ENCODE results near the gene LRRC8E. TPM values are rescaled to one million over a fixed set of nuclear protein-coding genes. Genes with fewer than 3 reads are reported as not detected.

Gene LRRC8E
- total RNA-seq, 1 experiment from 2014 or later: 11.8 TPM

GRCh38 chr19:7883796-7884570 lies 4.3 kb upstream of the LRRC8E start:
- DNase-seq (ENCODE audit: low read depth): peak; percentile 58

DNA sequence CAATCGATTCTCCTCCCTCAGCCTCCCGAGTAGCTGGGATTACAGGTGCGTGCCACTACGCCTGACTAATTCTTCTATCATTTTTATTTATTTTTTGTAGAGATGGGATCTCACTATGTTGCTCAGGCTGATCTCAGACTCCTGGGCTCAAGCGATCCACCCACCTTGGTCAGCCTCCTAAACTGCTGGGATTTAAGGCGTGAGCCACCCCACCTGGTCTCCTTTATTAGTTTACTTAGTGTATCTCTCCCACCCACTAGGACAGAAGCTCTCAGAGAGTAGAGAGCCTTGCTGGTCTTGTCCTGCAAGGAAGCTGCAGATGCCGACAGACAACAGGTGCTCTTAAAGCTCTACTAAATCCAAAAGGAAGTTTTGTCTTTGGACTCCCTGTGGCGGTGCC lies 2.5 kb upstream of the LRRC8E start:
- no peak for DNase-seq (ENCODE audit: low read depth)

- no peak for DNase-seq (ENCODE audit: low read depth)
Observed at GRCh38 chr19:7887408-7888144, 734 bp upstream of the LRRC8E start.

- DNase-seq (ENCODE audit: low read depth): no peak
Observed at GRCh38 chr19:7888826-7889217, 512 bp downstream of the LRRC8E start.

DNA sequence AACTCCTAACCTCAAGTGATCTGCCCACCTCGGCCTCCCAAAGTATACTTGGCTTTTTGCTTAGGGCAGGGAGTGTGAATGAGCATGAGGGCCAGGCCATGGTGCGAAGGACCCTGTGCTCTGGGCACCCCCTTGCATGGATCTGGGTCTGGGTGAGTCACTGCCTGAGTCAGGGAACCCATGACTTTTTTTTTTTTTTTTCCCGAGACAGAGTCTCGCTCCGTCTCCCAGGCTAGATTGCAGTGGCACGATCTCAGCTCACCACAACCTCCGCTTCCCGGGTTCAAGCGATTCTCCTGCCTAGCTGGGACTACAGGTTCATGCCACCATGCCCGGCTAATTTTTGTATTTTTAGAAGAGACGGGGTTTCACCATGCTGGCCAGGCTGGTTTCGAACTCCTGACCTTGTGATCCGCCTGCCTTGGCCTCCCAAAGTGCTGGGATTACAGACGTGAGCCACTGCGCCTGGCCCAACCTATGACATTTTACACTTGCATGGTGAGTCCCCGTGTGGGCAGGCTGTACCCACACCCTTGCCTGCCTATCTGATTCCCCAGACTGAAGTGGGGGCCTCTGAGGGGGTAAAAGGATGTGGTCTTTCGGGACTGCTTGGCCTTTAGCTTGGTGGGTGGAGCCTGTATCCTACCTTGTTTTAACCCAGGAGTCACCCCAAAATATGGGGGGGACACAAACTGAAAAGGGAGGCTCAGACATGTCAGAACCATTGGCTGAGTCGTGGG lies 5.2 kb downstream of the LRRC8E start:
- peak; percentile 88 for DNase-seq (ENCODE audit: low read depth)

- DNase-seq (ENCODE audit: low read depth): no peak
Observed at GRCh38 chr19:7894612-7895309, 6.5 kb downstream of the LRRC8E start.

- DNase-seq (ENCODE audit: low read depth): no peak
Observed at GRCh38 chr19:7895565-7895964, 7.3 kb downstream of the LRRC8E start.

DNA sequence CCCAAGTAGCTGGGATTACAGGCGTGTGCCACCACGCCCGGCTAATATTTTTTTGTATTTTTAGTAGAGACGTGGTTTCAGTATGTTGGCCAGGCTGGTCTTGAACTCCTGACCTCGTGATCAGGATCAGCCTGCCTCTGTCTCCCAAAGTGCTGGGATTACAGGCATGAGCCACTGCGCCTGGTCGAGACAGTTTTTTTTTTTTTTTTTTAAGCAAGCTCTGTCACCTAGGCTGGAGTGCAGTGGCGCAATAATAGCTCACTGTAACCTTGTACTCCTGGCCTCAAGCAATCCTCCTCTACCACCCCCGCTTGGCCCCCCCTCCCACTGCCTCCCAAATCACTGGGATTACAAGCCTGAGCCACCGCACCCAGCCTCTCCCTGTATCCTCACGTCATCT lies 9.0 kb downstream of the LRRC8E start:
- no peak for DNase-seq (ENCODE audit: low read depth)

DNA sequence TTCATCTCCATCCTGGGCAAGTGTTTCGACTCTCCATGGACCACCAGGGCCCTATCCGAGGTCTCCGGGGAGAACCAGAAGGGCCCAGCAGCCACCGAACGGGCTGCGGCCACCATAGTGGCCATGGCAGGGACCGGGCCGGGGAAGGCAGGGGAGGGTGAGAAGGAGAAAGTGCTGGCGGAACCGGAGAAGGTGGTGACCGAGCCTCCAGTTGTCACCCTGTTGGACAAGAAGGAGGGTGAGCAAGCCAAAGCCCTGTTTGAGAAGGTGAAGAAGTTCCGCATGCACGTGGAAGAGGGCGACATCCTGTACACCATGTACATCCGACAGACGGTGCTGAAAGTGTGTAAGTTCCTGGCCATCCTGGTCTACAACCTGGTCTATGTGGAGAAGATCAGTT lies 10.7 kb downstream of the LRRC8E start:
- DNase-seq (ENCODE audit: low read depth): no peak

DNA sequence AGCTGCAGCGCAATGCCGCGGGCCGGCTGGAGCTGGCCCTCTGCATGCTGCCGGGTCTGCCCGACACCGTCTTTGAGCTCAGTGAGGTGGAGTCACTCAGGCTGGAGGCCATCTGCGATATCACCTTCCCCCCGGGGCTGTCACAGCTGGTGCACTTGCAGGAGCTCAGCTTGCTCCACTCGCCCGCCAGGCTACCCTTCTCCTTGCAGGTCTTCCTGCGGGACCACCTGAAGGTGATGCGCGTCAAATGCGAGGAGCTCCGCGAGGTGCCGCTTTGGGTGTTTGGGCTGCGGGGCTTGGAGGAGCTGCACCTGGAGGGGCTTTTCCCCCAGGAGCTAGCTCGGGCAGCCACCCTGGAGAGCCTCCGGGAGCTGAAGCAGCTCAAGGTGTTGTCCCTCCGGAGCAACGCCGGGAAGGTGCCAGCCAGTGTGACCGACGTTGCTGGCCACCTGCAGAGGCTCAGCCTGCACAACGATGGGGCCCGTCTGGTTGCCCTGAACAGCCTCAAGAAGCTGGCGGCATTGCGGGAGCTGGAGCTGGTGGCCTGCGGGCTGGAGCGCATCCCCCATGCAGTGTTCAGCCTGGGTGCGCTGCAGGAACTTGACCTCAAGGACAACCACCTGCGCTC lies 11.6 kb downstream of the LRRC8E start:
- no peak for DNase-seq (ENCODE audit: low read depth)

DNA sequence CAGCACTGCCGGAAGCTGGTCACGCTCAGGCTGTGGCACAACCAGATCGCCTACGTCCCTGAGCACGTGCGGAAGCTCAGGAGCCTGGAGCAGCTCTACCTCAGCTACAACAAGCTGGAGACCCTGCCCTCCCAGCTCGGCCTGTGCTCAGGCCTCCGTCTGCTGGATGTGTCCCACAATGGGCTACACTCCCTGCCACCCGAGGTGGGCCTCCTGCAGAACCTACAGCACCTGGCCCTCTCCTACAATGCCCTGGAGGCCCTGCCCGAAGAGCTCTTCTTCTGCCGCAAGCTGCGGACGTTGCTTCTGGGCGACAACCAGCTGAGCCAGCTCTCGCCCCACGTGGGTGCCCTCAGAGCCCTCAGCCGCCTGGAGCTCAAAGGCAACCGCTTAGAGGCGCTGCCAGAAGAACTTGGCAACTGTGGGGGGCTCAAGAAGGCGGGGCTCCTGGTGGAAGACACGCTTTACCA lies 12.1 kb downstream of the LRRC8E start:
- no peak for DNase-seq (ENCODE audit: low read depth)

- no peak for DNase-seq (ENCODE audit: low read depth)
Observed at GRCh38 chr19:7900931-7901330, 12.6 kb downstream of the LRRC8E start.

DNA sequence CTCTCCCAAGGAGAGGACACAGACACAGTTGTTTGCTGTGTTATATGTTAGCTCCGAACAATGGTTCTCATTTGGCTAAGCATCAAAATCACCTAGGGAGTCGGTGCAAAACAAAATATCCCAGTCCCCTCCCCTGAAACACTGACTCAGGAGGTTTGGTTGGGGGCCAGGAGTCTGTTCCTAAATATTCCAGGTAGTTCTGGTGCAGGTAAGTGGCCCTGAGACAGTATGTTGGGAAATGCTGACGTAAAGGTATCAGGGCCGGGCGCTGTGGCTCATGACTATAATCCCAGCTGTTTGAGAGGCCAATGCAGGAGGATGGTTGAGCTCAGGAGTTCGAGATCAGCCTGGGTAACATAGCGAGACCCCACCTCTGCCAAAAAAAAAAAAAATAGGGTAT lies 13.0 kb downstream of the LRRC8E start:
- no peak for DNase-seq (ENCODE audit: low read depth)

DNA sequence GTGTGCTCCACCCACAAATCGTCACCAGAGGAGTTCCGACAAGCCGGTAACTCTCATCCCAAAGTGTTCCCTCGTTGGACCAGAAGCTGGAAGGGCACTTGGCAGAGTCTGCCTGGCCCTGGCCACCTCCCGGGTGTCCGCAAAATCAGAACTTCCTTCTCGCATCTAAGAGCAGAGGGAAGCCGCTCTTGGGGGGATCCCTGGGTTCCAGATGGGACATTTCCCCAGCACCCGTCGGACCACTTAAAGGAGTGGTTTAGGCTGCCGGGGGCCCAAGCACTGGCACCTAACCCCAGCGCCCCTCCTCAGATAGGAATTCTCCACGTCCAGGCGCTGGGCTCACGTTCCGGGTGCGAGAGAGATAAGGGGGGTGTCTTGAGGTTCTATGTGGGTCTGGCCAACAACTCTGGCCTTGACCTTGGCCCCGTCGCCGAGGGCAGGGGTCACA lies 14.5 kb downstream of the LRRC8E start:
- DNase-seq (ENCODE audit: low read depth): no peak

DNA sequence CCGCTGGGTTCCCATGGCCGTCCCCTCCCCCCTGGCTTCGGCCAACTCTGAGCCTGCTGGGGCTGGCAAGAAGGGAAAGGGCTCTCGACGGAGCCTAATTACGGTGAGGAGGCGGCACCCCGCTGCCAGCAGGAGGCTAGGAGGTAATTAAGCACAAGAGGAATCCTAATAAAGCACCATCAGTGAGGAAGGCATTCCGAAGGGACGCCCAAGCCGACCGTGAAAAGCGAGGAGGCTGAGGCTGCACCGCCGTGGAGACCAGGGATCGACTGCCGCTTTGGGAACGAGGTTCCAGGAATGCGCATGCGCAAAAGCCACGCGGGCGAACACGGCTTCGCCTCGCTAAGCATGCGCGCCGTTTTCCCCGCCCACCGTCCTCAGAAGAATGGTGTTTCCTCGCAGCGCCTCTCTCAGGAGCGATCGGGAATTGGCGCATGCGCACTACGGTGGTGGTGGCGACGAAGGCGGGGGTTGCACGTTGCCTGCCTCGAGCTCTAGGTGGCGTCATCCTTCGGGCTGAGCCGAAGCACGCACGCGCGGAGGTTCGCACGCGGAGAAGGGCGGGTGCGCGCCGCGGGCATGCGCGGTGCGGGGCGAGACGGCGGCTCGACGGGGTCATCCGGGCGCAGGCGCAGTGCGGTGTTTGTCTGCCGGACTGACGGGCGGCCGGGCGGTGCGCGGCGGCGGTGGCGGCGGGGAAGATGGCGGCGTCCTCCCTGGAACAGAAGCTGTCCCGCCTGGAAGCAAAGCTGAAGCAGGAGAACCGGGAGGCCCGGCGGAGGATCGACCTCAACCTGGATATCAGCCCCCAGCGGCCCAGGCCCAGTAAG lies 15.1 kb downstream of the LRRC8E start, which contains the start of gene MAP2K7:
Gene MAP2K7, plus strand, starts transcription at position 634 of the 830 bp plus-strand sequence. Its CDS starts 68 bp downstream, at position 702.
- peak; percentile 100 for DNase-seq (ENCODE audit: low read depth)

GRCh38 chr19:7904074-7905020 lies 16.0 kb downstream of the LRRC8E start:
- DNase-seq (ENCODE audit: low read depth): peak; percentile 38

GRCh38 chr19:7905268-7905667 lies 17.0 kb downstream of the LRRC8E start:
- DNase-seq (ENCODE audit: low read depth): no peak

GRCh38 chr19:7905859-7906258 lies 17.5 kb downstream of the LRRC8E start:
- no peak for DNase-seq (ENCODE audit: low read depth)

- no peak for DNase-seq (ENCODE audit: low read depth)
Observed at GRCh38 chr19:7907122-7907521, 18.8 kb downstream of the LRRC8E start.

Measured in Daoy (cell line).